T47D (cell line): Measurements from ENCODE around the gene CARNS1.

Experiments used
- DNase-seq, 2 experiments: peaks; one replicate each; pipeline versions ENCODE4 v3.0.0 to v3.0.0-alpha.2; 2011 to 2012; ENCODE audit warnings: low read depth in 1 of 2, low spot score in 1 of 2
- JUND ChIP-seq: IDR thresholded peaks from 2 replicates; pipeline ENCODE4 v1.6.1; 2012; ENCODE audit warnings: low read depth
- in situ Hi-C: cut with HindIII; loops from 2 replicates; pipeline ENCODE4 v1.10.0; 2016; ENCODE audit warnings: low sequenced_read_pairs, low pct_unique_long_range_greater_than_20kb

The CARNS1 gene

DNA sequence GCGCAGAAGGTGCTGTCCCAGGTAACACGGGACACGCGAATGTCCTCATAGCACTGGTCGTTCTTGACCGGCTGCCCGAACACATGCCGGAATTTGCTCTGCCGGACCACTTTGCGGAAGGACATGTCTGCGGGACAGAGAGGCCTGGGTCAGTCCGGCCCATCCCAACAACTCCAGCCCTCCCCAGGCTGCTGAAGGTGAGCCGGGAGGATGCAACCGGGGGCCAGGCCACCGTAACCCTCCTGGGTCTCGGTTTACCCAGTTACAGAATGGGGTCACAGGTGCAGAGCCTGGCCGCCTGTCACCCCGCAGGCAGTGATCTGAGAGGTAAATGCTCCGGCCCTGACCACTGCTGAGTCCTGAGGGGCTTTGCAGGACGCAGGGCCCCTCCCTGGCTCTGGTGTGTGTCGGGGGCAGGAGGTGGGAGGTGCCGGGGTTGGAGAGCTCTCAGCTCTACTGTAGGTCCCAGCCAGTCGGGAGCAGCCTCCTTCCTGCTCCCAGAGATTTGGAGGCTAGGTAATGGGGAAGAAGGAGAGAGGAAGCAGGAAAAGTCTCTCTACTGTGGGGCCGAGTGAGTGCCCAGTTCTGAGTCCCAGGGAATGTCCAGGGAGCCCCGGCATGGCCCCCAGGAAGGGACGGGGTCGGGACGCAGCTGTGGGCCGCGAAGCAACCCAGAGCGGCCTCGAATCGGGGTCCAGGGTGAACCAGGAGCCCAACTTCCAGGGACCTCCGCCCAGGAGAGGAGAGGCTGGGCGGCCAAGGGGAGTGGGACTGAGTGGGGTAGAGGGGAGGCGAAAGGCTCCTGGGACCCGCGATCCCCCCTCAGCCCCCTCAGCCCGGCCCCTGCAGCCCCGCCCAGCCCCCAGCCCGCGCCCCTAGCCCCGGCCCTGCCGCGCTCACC, 27.3 kb downstream of the CARNS1 start:
- no peak for TF ChIP-seq JUND
- DNase-seq, result no peak
- in situ Hi-C loops, result no loop called here

DNA sequence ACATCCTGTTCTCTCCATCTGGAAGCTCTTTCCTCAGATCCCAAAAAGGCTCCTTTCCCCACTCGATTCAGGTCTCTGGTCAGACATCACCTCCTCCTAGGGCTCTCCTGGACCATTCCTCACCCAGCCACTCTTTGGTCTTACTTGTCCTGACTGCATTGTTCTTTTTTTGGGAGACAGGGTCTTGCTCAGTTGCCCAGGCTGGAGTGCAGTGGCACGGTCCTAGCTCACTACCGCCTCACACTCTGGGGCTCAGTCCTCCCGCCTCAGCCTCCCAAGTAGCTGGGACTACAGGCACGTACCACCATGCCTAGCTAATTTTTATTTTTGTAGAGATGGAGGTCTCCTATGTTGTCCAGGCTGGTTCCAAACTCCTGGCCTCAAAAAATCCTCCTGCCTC, 30.0 kb downstream of the CARNS1 start:
- TF ChIP-seq JUND, result no peak
- in situ Hi-C loops, result no loop called here
- no peak for DNase-seq

DNA sequence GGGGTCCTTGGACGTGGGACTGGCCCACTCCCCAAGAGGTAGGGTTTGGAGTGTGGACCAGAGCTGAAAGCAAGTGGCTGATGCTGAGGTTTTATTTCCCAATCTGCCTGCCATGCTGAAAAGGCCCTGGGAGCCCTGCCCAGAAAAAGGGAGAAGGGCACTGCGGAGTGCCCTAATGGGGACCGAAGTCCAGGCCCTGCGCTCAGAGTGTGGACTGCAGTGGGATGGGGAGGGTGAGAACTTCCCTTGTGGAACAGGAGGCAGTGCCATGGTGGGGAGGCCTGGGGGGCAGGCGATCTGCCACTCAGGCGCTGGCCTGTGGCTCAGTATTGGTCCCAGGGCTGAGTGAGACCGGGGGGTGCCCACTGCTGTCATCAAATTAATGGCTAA, 32.7 kb downstream of the CARNS1 start:
- TF ChIP-seq JUND, result no peak
- DNase-seq, result no peak
- in situ Hi-C loops, result no loop called here

DNA sequence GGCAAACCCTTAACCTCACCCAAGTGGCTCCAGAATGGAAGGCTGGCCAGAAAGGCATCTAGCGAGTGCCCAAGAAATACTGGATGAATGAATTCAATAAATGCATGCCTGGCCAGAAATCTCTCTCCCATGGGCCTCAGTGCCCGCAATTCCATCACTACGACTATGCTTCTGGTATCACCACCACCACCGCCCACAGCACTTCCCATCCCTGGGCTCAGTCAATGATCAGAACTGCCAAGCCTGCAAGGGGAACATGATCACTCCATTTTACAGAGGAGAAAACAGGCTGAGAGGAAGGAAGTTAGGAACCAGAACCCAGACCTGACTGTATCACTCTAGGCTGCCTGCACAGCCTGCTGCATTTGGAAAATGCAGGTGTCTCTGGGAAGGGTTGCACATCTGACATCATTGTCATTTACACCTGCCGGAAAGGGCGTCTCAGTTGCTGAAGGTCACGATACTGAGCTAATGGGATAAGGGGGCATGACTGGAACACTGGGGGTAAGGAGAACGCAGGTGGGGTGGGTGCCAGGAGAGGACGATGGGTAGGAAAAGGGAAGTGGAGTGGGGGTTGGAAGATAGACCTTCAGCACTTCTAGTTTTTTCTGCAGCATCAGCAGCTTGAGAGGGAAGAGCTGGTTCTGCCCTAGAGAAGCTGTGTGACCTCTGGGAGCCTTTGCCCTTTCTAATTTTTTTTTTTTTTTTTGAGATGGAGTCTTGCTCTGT, 33.8 kb downstream of the CARNS1 start:
- no peak for DNase-seq
- TF ChIP-seq JUND, result no peak
- in situ Hi-C loops, result no loop called here

DNA sequence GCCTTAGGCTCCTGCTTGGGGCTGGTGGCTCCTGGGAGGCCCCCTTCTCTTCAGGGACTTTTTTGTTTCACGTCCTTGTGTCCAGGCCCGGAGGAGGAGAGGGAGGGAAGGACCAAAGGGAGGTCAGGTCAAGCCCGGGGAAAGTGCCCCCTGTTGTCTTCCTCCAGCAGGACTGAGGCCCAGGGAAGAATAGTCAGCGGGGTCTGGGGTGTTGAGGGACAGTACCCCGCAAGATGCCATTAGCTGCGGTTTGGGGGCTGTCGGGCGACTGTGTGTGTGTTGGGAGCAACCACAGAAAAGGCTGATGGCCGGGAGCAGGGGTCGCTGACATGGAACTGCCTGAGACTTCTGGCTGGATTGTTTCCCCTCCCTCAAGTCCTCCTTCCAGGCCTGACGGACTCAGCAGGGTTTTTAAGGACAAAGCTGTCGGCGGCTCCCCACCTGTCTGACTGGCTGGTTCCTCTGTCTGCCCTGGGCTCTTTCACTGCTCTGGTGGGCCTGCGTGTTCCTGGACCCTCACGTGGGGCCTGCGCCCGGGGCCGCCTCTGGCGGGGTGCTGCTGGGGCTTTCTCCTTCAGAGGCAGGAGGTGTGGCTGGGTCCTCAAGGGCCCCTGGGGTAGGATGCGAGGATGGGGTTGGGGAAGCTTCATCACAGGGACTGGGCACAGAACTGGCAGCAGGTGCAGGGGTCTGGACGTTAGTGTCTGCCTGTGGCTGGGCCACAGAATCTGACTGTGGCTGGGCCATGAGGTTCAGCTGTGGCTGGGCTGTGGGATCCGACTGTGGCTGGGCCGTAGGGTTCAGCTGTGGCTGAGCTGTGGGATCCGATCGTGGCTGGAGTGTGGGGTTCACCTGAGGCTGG, 35.5 kb downstream of the CARNS1 start:
- in situ Hi-C loops, result no loop called here
- DNase-seq, result no peak
- TF ChIP-seq JUND, result no peak

DNA sequence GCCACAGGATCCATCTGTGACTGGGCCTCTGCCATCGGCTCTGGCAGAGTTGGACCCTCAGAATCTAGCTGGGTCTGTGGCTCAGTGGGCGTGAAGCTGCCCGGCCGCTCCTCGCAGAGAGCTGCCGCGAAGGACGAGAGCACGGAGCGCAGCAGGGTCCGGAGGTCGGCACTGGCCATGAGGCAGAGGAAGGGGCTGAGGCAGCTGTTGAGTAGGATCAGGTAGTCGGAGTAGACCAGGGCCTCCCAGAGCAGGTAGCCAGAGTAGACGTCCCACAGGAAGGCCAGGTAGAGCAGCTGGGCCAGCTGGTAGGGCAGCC, 36.1 kb downstream of the CARNS1 start:
- TF ChIP-seq JUND, result no peak
- in situ Hi-C loops, result no loop called here
- no peak for DNase-seq

DNA sequence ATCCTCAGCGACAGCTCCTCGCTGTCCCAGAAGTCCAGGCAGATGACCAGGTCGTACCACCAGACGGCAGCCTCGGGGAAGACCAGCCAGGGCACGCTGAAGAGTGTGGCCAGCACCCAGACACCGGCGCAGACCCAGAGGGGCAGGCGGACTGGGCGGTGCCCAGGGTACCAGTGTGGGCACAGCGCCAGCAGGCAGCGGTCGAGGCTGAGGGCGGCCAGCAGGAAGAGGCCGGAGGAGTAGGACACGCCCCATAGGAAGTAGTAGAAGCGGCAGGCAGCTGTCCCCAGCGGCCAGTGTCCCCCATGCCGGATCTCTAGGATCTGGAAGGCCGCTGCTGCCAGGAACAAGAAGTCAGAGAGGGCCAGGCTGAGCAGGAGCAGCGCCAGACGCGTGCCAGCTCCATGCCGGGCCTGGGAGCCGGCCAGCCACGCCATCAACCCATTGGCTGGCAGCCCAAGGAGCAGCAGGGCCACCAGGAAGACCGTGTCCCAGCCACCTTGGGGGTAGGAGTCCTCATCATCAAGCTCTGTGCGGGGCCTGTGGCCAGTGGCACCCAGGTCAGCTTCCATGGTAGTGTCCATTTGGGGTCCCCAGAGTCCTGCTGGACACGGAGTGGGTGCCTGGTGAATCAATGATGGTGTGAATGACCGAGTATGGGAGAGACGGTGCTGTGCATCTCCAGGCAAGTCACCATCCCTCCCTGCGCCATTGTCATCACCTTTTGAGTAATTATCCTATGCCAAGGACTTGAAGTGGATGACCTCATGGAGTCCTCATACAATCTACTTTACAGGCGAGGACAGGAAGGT, 36.9 kb downstream of the CARNS1 start, which contains the start of gene GPR152:
GPR152 (minus strand) TSS at position 589 of the 812 bp plus-strand sequence; CDS start at position 584, 5 bp downstream.
- in situ Hi-C loops, result no loop called here
- no peak for TF ChIP-seq JUND
- no peak for DNase-seq

DNA sequence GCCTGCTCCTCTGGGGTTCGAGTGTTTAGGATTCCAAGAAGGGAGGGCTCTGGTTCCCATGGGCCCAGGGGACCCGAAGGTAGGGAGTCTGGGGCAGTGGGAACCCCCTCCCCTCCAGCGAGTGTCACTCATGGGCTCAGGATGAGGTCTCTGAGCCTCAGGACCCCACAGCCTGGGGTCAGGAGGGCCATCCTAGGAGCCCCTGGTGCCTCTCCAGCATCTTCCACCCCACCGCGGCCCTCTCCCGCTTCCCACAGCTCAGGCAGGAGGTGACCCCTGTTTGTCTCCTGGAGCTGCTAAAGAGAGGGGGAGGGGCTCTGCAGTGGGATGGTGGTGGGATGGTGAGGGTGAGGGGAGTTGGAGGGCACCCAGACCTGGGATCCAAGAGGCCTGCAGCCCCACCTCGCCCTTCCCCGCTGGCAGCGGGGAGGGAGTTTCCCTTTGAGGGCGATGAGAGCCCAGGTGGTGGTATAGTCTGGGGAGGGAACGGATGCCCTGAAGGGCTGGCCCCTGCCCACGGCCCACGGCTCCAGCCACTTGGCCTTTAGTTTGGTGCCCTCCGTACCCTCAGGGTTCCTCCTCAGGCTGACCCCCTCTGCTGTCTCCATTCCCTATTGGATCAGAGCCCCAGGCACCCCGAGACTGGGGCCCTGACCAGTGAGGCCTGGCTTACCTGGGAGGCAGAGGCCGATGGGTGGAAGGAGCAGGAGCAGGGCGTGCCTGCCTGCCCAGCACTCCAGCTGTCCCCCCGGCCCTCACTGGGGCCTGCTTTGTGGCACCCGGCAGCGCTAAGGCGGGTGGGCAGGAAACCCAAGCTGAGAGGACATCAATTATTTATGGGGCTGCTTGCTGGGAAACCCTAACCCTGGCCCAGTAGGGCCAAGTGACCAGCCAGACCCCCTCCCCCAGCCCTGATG, 38.6 kb downstream of the CARNS1 start:
- in situ Hi-C loops, result no loop called here
- no peak for TF ChIP-seq JUND
- DNase-seq, result no peak

DNA sequence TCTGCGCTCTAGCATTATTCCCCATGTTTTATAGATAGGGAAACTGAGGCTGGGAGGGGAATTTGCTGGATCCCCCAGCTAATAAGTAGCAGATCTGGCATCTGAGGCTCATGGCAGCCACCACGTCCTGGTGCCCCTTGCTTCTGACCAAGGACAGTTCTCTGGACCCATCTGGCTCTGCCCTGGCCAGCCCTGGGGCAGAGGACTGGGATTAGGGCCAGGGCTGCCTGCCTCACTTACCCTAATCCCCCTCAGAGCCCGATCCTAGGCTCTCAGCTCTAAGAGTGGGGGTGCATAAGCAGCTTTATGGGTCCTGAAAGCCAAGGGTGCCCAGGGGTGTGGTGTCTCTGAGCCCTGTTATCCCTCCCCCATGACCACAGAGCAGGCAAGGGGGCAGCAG, 39.6 kb downstream of the CARNS1 start, which contains the start of gene CABP4:
CABP4 (plus strand) TSS at position 301 of the 400 bp plus-strand sequence; CDS start at position 371, 70 bp downstream.
- TF ChIP-seq JUND, result no peak
- DNase-seq, result no peak
- in situ Hi-C loops, result no loop called here

DNA sequence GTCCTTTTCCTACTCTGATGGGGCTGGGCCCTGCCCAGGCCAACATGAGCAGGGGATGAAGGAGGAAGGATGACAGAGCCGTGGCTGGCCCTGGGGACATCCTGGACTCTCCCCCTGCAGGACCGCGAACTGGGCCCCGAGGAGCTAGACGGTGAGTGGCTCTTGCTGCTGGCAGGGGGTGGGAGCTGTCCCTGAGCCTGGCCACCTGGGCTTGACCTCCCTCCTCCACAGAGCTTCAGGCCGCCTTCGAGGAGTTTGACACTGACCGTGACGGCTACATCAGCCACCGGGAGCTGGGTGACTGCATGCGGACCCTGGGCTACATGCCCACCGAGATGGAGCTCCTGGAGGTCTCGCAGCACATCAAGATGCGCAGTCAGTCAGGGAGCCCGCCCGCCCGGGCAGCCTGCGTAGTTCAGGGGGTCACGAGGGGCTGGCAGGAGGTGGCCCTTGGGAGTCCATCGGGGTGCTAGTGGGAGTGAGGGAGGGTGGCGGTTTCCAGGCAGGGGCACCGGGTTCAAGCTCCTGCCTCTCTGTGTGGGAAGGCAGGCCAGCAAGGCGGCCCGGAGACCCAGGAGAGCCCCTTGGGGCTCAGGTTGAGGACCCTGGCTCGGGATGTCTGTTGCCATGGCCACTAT, 40.7 kb downstream of the CARNS1 start:
- DNase-seq, result no peak
- in situ Hi-C loops, result no loop called here
- no peak for TF ChIP-seq JUND
